Natural killer cell treated with Interleukin-12 subunit alpha and Interleukin-12 subunit beta and Interleukin-15 and Interleukin-18, amount 100 ng/mL, for 72 hours (primary cell): ENCODE measurements around the gene LRRC71. TPM values are rescaled to one million over a fixed set of nuclear protein-coding genes. Genes with fewer than 3 reads are reported as not detected.

Source experiments
- ATAC-seq, 2 donors: fragments of 150-1000 bp; cut with Tn5 transposase in 1 of 2; sonication (Bioruptor Pico), chemical (Tn5 transposase) in 1 of 2; 2 replicates each; pipeline ENCODE4 v1.10.0; 2021
- DNase-seq: peaks from one replicate; pipeline ENCODE4 v3.0.0; 2022; ENCODE audit warnings: low spot score
- H3K27ac Mint-ChIP-seq, 2 donors: 1 replicate in 1 of 2; 2 replicates in 1 of 2; pipeline ENCODE4 v1.8.0; 2022; ENCODE audit warnings: mixed read lengths in 2 of 2, mild to moderate bottlenecking in 1 of 2, moderate library complexity in 1 of 2
- H3K27me3 Mint-ChIP-seq, 2 donors: 1 replicate in 1 of 2; 2 replicates in 1 of 2; pipeline ENCODE4 v1.8.0; 2022; ENCODE audit warnings: mixed read lengths in 2 of 2
- H3K36me3 Mint-ChIP-seq: one replicate; pipeline ENCODE4 v1.8.0; 2022; ENCODE audit warnings: mixed read lengths
- H3K4me1 Mint-ChIP-seq, 2 donors: 1 replicate in 1 of 2; 2 replicates in 1 of 2; pipeline ENCODE4 v1.8.0; 2022; ENCODE audit warnings: low read depth in 2 of 2, mixed read lengths in 2 of 2, mild to moderate bottlenecking in 1 of 2
- H3K4me3 Mint-ChIP-seq: one replicate; pipeline ENCODE4 v1.8.0; 2022; ENCODE audit warnings: mixed read lengths
- H3K9me3 Mint-ChIP-seq: 2 replicates; pipeline ENCODE4 v1.8.0; 2022; ENCODE audit warnings: mixed read lengths
- total RNA-seq, 2 donors: library from RNA; stranded (reverse); gene quantifications; one replicate each; pipeline ENCODE4 v1.2.3, GENCODE V29; 2022

Gene LRRC71
- total RNA-seq, 2 donors from 2014 or later: not detected

DNA sequence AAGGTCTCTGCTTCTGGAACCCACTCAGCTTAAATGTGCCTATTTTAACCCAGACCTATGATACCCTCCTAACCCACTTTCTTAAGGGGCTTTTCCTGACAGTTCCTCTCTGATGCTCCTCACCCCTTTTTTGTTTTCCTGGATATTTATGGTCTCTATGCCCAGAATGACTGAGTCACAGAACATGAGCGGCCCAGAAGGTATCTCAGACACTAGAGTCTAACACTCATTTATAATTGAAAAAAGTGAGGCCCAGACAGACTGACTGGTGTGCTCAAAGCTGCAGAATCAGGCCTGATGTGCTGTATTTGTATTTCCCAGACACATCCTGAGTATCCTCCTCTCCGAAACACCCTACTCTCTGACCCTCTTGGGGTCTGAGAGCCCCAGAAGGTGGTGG is 44.0 kb downstream of the LRRC71 start:
- Mint-ChIP-seq H3K27me3 (peaks cover 17 to 26% of the 10 kb centered on the region in 2 donors), H3K4me1 (peaks cover 0 to 13% of the 10 kb centered on the region in 2 donors), H3K9me3 (no peaks in the 10 kb centered on the region), H3K36me3 (no peaks in the 10 kb centered on the region), H3K4me3 (no peak overlapping the region), H3K27ac (peak overlapping the region in 1 of 2 donors; percentile 52)
- DNase-seq (no peak), ATAC-seq (no peak)

DNA sequence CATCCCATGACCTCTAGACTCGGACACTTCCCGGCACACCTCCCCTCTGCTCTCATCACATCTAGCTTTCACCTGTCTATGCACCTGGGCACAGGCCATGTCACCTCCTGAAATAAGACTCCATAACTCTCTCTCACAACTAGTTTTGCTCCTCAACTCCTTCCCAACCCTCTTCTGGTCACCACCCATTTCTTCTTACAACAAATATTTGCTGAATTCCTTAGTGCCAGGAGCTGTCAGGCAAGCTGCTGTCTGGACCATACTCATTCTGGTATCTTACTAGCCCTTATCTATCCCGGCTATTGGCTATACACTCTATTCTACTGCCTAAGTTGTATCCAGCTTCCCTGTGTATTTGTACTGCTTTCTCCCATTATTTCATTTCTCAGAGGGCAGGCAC is 49.1 kb downstream of the LRRC71 start:
- H3K4me3 Mint-ChIP-seq: no peak overlapping the region
- DNase-seq (no peak), ATAC-seq (no peak)
- H3K27me3 Mint-ChIP-seq: peaks cover 29 to 30% of the 10 kb centered on the region in 2 donors
- H3K27ac Mint-ChIP-seq: no peak overlapping the region
- no peaks in the 10 kb centered on the region for H3K9me3 Mint-ChIP-seq
- no peaks in the 10 kb centered on the region for H3K36me3 Mint-ChIP-seq
- no peaks in the 10 kb centered on the region for H3K4me1 Mint-ChIP-seq

DNA sequence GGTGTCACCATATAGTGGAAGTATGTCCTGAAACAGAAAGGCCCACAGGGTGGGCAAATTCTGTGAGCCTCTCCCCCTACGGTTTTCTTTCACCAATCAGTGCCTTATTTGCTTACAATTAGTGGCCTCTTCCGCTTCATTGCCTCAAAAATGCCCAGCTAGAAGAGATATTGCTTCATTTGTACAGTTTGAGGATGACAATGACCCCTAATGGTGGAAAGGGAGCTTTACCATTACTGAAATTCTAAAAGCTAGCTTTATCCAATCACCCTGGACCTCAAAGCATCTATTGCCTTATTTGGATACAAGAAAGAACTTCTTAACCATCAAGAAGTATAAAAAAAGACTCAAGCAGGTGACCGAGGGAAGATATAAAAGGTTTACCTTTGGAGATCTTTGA is 49.6 kb downstream of the LRRC71 start:
- ATAC-seq: no peak
- Mint-ChIP-seq H3K4me3 (no peak overlapping the region), H3K9me3 (no peaks in the 10 kb centered on the region), H3K36me3 (no peaks in the 10 kb centered on the region), H3K27me3 (peaks cover 32 to 36% of the 10 kb centered on the region in 2 donors), H3K4me1 (no peaks in the 10 kb centered on the region), H3K27ac (no peak overlapping the region)
- no peak for DNase-seq

DNA sequence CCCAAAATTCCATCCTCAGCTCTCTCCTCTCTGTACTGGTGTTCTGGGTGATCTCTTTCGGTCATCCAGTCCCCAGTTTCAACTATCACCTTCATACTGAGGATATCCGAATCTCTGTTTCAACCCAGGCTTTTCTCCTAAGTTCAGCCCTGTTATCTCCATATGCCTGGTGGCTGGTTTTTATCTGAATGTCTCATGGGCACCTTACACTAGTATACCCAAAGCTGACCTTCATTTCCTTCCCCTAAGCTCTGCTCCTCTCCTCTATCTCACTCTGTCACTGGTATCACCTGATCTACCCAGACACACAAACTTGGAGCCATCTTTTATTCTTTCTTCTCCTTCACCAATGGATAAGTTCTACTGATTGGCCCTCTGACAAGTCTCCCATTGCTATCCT is 53.0 kb downstream of the LRRC71 start:
- ATAC-seq: no peak
- no peak overlapping the region for H3K4me3 Mint-ChIP-seq
- no peaks in the 10 kb centered on the region for H3K4me1 Mint-ChIP-seq
- no peak for DNase-seq
- peaks cover 34 to 53% of the 10 kb centered on the region in 2 donors for H3K27me3 Mint-ChIP-seq
- no peaks in the 10 kb centered on the region for H3K36me3 Mint-ChIP-seq
- H3K9me3 Mint-ChIP-seq: no peaks in the 10 kb centered on the region
- no peak overlapping the region for H3K27ac Mint-ChIP-seq

- H3K36me3 Mint-ChIP-seq: no peaks in the 10 kb centered on the region
- H3K27ac Mint-ChIP-seq: no peak overlapping the region
- H3K4me1 Mint-ChIP-seq: no peaks in the 10 kb centered on the region
- DNase-seq (no peak), ATAC-seq (no peak)
- H3K27me3 Mint-ChIP-seq: peaks cover 36 to 51% of the 10 kb centered on the region in 2 donors
- no peaks in the 10 kb centered on the region for H3K9me3 Mint-ChIP-seq
- no peak overlapping the region for H3K4me3 Mint-ChIP-seq
These were observed 54.7 kb downstream of the LRRC71 start for GRCh38 chr1:156975084-156975483.

GRCh38 chr1:156980551-156980950 is 60.1 kb downstream of the LRRC71 start:
- no peaks in the 10 kb centered on the region for H3K9me3 Mint-ChIP-seq
- peaks cover 39 to 50% of the 10 kb centered on the region in 2 donors for H3K27me3 Mint-ChIP-seq
- no peak overlapping the region for H3K4me3 Mint-ChIP-seq
- H3K27ac Mint-ChIP-seq: no peak overlapping the region
- ATAC-seq: no peak
- DNase-seq: no peak
- H3K36me3 Mint-ChIP-seq: no peaks in the 10 kb centered on the region
- no peaks in the 10 kb centered on the region for H3K4me1 Mint-ChIP-seq

Other genes with a start within 250 kb of the LRRC71 start
- not detected for gene NES, start 243.2 kb upstream of the LRRC71 start, total RNA-seq
- gene CRABP2, start 215.0 kb upstream of the LRRC71 start, total RNA-seq: 1 to 10 TPM; 2.4 to 4.6 TPM
- 10 to 100 TPM; 33.0 to 37.4 TPM for gene METTL25B, start 192.2 kb upstream of the LRRC71 start, total RNA-seq
- gene ISG20L2, start 191.9 kb upstream of the LRRC71 start, total RNA-seq: 10 to 100 TPM; 67.5 to 97.5 TPM
- 10 to 100 TPM; 52.9 to 71.2 TPM for gene MRPL24, start 179.5 kb upstream of the LRRC71 start, total RNA-seq
- gene HDGF, start 169.0 kb upstream of the LRRC71 start, total RNA-seq: 100 to 1,000 TPM; 208 to 308 TPM
- 100 to 1,000 TPM in 1 of 2 donors, 10 to 100 TPM in 1; 86.2 to 116 TPM for gene PRCC, start 153.1 kb upstream of the LRRC71 start, total RNA-seq
- gene SH2D2A, start 103.8 kb upstream of the LRRC71 start, total RNA-seq: 100 to 1,000 TPM; 153 to 188 TPM
- under 1 TPM; 0.14 TPM for gene INSRR, start 61.5 kb upstream of the LRRC71 start, total RNA-seq
- gene NTRK1, start 59.8 kb upstream of the LRRC71 start, total RNA-seq: 1 to 10 TPM; 1.4 to 8.1 TPM
- gene PEAR1, start 26.9 kb upstream of the LRRC71 start, total RNA-seq: under 1 TPM in 1 of 2 donors, not detected in 1; 0.64 TPM
- gene ARHGEF11, start 125.1 kb downstream of the LRRC71 start, total RNA-seq: 1 to 10 TPM; 1.0 to 2.5 TPM
- gene ETV3L, start 179.2 kb downstream of the LRRC71 start, total RNA-seq: 1 to 10 TPM; 1.7 to 3.6 TPM
- 10 to 100 TPM; 45.8 to 63.0 TPM for gene ETV3, start 217.8 kb downstream of the LRRC71 start, total RNA-seq